Muscle of back (tissue), 11 donors: Measurements from ENCODE around the gene WDR44. TPM values are rescaled to one million over a fixed set of nuclear protein-coding genes. Genes with fewer than 3 reads are reported as not detected.
A peak's percentile ranks its signal among the peaks of the same experiment; 100 is the strongest.
"Not testable (repeated sequence)": the region's sequence is repeated elsewhere in the genome, so short reads cannot be mapped to it uniquely, and the experiment has no call there.

ENCODE experiments used
- DNase-seq, 3 donors: peaks; one replicate each; pipeline versions ENCODE4 v3.0.0 to v3.0.0-alpha.2; 2013
- polyA plus RNA-seq, 10 donors: library from polyadenylated mRNA; unstranded; fragments of 120-200 nt; gene quantifications; one replicate each; pipeline ENCODE4 v1.2.1, GENCODE V29; 2013; ENCODE audit not compliant: insufficient read length in 10 of 10

The WDR44 gene
- polyA plus RNA-seq, 10 donors = 37.3 to 80.6 (median 49.7) TPM

- DNase-seq = peak in 2 of 3 donors; percentile 16 to 37
These were observed 128.7 kb downstream of the WDR44 start for GRCh38 chrX:118474586-118474985.

GRCh38 chrX:118475903-118476302 is 130.0 kb downstream of the WDR44 start:
- DNase-seq = no peak

- no peak for DNase-seq
These were observed 134.3 kb downstream of the WDR44 start for GRCh38 chrX:118480172-118480571.

GRCh38 chrX:118482384-118482783 is 136.5 kb downstream of the WDR44 start:
- DNase-seq = not testable (repeated sequence)

- DNase-seq = no peak
These were observed 138.5 kb downstream of the WDR44 start for GRCh38 chrX:118484216-118484903.

GRCh38 chrX:118486693-118487092 is 140.8 kb downstream of the WDR44 start:
- not testable (repeated sequence) for DNase-seq

GRCh38 chrX:118493016-118493415 is 147.1 kb downstream of the WDR44 start:
- DNase-seq = no peak

- DNase-seq = no peak
These were observed 147.9 kb downstream of the WDR44 start for GRCh38 chrX:118493653-118494297.

GRCh38 chrX:118495061-118495921 is 149.4 kb downstream of the WDR44 start, which contains the start of gene DOCK11:
DOCK11 (plus strand) TSS chrX:118495815; CDS start chrX:118495972, 157 bp downstream.
- DNase-seq = peak; percentile 80 to 94 (median 82)

GRCh38 chrX:118495958-118496762 is 150.3 kb downstream of the WDR44 start:
- peak in 1 of 3 donors; percentile 60 for DNase-seq

- DNase-seq = no peak
These were observed 150.8 kb downstream of the WDR44 start for GRCh38 chrX:118496763-118497079.

- peak in 1 of 3 donors; percentile 22 for DNase-seq
These were observed 151.4 kb downstream of the WDR44 start for GRCh38 chrX:118497180-118497818.

- DNase-seq = no peak
These were observed 152.4 kb downstream of the WDR44 start for GRCh38 chrX:118498351-118498750.

GRCh38 chrX:118498755-118499154 is 152.8 kb downstream of the WDR44 start:
- no peak for DNase-seq

- DNase-seq = no peak
These were observed 153.4 kb downstream of the WDR44 start for GRCh38 chrX:118499295-118499694.

Other genes with a start within 250 kb of the WDR44 start
- 10 to 100 TPM; 42.7 to 71.5 (median 61.5) TPM for gene KLHL13, start 229.3 kb upstream of the WDR44 start, polyA plus RNA-seq
- gene DOCK11, start 149.7 kb downstream of the WDR44 start, polyA plus RNA-seq = 10 to 100 TPM; 16.8 to 31.9 (median 26.0) TPM